ENCODE data around the gene STK32B.

GRCh38 chr4:5100986-5101385 lies 49.7 kb downstream of the STK32B start:
- TF ChIP-seq KDM5A (IDR thresholded peaks at IDR 0.05): no peak
- TF ChIP-seq EP300 (IDR thresholded peaks at IDR 0.05): no peak
- TF ChIP-seq CTCF (IDR thresholded peaks at IDR 0.05): no peak
- no peak for TF ChIP-seq MAFK (IDR thresholded peaks at IDR 0.05; ENCODE audit: partially characterized antibody)
- no peak for TF ChIP-seq REST (IDR thresholded peaks at IDR 0.05)
- no peak for TF ChIP-seq NR3C1 (IDR thresholded peaks at IDR 0.05)
- TF ChIP-seq POLR2AphosphoS2 (conservative IDR thresholded peaks at IDR 0.05; ENCODE audit: low read length): no peak

Measured in A549 (cell line).